HG03039 (cell line): Measurements from ENCODE around the gene TMOD1.
"Not testable (repeated sequence)": the region's sequence is repeated elsewhere in the genome, so short reads cannot be mapped to it uniquely, and the experiment has no call there.

Experiments
- ATAC-seq: cut with Tn5 transposase; IDR thresholded peaks from one replicate; pipeline ENCODE4 v1.9.1; 2021; ENCODE audit warnings: mild to moderate bottlenecking, moderate library complexity; ENCODE audit not compliant: unreplicated experiment

TMOD1 gene

DNA sequence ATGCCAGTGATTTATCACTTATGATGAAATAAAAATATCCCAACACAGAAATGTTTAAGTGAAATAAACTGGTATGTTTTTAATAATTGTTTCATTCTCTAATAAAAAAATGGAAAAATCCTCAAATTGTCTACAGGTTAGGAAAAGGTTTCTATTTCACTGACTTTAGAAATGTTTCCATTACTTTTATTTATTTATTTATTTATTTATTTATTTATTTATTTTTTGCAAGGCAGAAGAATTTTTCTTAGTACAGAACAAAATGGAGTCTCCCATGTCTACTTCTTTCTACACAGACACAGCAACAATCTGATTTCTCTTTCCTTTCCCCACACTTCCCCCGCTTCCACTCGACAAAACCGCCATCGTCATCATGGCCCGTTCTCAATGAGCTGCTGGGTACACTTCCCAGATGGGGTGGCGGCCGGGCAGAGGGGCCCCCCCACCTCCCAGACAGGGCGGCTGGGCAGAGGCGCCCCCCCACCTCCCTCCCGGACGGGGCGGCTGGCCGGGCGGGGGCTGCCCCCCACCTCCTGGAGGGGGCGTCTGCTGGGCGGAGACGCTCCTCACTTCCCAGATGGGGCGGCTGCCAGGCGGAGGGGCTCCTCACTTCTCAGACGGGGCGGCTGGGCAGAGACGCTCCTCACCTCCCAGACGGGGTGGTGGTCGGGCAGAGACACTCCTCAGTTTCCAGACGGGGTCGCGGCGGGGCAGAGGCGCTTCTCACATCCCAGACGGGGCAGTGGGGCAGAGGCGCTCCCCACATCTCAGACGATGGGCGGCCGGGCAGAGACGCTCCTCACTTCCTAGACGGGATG is 3.7 kb upstream of the TMOD1 start:
- not testable (repeated sequence) for ATAC-seq

DNA sequence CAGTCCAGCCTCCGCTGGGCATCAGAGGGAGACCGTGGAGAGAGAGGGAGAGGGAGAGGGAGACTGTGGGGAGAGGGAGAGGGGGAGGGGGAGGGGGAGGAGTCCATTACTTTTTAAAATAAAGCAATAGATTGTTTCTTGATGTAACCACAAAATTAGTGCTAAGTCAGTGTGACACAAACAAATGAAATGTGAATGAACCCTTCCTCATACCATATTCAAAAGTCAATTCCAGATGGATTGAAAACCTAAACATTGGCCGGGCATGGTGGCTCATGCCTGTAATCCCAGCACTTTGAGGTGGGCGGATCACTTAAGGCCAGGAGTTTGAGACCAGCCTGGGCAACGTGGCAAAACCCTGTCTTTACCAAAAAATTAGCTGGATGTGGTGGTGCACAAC is 2.6 kb upstream of the TMOD1 start:
- ATAC-seq = not testable (repeated sequence)

DNA sequence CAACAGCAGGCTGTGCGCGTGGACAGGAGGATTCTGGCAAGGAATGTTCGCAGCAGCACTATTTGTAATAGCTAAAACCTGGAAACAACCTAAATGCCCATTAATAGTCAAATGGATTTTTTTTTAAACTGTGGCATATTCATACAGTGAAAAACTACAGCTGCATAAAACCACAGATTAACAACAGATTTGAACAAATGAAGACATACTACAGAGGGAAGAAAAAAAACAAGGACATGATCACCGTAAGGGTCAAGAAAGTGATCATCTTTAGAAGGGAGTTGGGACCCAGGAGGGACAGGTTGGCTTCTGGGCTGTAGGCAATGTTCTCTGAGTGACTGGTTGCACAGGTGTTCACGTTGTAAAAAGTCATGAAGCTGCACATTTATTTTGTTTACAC is 1.2 kb upstream of the TMOD1 start:
- no peak for ATAC-seq

DNA sequence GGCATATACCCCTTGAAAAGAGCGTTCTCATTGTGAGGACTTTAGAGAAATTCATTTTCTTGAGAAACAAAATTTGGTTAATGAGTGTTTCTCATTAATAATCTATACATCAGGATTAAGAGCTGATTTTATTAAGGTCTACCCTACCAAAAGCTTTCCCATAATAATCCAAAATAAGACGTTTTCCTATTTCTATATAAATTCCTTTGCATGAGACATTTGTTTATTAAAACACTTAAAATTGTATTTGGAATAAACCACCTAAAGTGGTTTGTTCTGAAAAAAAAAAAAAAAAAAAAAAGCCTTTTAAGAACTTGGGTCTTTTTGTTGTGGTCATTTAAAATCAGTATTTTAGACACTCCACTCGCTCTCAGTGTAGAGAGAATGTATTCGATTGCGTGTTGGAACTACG is 695 bp upstream of the TMOD1 start:
- no peak for ATAC-seq

DNA sequence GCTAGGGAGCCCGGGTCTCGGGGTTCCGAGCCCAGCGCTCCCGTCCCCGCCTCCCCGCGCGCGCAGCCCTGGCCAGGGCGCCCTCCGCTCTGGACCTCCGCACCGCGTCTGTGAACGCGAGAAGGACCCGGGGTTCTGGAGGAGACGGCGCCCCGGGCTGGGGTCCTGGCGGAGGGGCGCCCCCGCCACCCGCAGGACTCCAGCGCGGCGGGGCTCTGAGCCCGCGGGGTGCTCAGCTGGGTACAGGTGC is 431 bp downstream of the TMOD1 start:
- ATAC-seq = peak; percentile 17

DNA sequence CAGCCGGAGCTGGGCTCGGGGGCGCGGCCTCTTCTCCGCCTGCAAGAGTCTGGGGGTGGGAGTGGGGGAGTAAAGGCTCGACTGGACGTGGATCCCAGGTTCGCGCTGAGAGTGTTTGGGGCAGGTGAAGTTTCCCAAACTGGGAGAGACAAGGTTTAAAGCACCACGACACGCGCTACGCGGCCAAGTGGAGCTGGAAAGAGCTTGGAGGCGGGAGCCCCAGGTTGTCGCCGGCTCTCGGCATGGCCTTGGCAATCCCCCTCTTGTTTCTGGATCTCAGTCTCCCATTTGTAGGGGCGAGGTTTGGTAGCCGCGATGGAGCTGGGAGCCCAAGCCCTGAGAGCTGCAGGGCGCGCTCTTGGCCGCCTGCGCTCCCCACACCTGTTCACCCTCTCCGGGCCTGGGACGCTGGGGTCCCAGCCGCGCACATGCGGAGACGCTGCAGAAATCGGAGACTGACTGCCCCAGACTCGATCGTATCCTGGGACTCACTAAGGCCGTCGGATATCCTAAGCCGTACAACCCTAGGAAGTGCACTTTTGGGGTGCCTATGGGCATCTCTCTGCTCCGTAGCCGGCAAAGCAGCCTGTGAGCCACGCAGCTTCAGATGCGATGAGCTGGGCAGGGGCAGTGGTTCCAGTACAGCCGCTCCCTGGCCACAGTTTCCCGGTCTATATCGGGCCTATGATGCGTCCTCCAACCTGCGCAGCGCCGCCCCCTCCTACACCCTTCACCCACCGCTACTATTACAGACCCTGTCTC is 937 bp downstream of the TMOD1 start:
- ATAC-seq = peak; percentile 11

DNA sequence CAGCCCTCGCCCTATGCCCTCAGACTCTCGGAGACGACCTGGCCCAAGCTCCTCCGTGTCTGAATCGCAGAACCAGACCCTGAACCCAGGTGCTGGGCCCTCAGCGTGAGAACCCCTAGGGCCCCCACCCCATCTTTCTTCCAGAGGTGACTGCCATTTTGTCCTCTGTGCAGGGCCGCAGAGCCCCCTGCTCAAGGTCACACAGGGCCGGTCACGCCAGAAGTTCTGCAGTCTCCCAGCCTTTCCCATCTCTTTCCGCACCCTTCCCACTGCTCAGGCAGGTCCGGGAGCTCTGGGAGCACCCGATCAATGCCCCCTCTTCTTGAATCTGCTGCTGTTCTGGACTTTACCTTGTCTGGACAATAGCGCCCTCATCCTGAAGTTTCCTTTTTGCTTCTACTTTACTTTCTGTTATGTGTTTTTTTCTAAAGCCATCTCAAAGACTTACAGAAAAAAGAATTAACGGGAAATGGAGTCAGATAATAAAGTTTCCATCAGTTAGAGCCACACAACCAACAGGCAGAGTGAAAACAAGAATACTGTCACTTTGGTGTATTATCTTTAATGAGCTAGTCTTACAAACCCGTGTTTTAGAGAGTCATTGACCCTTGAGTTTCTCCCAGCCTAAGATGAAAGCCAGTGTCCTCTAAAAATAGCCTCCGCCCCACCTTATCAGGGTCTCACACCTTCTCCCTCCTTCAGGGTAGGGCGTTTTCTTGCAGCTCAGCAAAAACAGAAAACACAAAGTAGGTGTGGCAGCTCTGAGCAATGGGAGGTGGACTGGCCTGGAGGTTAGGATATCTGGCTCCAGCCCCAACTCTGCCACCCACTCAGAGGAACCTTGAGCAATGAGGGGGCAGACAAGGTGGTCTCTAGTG is 1.8 kb downstream of the TMOD1 start:
- ATAC-seq = no peak

DNA sequence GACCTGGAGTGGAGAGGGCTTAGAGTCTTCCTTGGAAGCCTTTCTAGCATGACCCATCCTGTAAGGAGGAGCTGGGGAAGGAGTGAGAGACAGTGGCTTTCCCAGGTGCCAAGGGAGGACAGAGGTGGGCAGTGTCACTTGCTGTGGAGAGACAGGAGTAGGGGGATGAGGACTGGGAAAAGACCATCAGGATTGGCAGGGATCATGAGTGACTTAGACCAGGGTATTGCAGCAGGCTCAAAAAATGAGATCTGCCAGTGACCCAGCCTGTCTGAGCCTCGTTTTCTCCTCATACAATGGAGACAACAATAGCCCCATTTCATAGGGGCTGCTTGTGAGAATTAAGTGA is 2.4 kb downstream of the TMOD1 start:
- ATAC-seq = no peak

DNA sequence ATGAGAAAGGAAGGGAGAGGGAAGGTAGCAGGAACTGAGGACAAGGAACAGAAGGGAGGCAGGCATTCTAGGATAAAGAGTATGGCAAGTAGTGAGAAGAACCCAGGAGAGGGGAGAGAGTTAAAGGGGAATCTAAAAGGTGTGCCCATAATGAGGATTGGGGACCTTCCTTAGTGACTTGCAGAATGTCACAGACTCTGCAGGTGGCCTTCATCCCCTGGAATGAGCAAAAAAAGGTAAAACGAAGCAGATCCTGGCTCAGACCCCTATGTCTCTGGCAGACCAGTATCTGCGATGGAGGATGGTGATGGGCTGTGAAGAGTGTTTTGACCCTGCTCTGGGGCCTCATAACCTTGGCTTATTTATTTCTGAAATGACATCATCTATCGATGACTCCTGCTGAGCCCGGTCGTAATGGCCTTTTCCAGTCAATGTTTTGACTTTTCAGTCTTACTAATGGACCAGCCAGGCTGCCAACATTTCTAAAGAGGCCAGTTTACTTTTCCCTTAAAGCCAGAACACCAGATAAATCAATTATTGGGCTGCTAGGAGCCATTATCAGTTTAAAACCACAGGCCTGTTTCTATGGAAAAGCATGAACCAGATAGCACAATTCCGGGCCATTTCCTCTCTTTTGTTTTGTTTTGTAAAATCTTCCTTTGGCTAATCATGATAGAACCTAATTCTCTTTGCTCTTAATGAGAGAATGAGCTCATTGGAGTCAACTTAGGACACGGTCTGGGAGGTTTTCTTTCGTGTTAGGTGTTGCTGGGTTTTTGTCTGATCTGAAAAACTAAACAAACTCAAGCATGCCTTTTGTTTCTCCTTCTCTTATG is 3.1 kb downstream of the TMOD1 start:
- no peak for ATAC-seq

DNA sequence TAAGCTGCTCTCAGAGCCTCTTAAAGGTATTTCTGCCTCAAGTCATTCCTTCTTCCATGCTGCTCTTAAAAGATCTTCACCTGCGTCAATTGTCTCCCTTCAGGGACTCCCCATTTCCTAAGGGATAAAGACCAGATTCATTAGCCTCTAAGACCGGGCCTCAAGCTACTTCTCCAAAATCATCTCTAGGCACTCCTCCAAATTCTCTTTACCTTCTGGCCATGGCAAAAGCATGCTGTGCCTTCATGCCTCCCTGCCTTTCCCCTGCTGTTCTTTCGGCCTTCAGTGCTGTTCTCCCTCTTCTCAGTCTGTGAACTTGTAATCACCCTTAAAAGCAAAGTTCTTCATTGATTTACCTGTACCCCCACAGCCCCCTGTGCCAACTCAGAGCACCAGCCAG is 4.4 kb downstream of the TMOD1 start:
- no peak for ATAC-seq

DNA sequence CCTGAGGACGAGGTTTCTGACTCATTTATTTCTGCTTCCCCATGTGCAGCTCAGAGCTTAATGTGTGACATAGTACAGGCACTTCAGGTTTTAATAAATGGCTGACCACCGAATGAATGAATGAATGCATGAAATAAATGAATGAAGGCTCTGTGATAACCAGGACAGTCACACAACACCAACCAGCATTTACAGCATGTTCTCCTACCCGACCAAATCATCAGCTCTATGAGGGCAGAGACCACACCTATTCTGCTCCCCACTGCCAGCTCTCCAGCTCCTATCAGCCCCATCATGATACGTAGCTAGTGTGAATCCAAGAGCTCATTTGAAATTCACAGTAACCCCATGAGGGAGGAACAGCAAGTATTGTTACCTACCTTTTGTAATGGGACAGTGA is 4.8 kb downstream of the TMOD1 start:
- ATAC-seq = no peak

DNA sequence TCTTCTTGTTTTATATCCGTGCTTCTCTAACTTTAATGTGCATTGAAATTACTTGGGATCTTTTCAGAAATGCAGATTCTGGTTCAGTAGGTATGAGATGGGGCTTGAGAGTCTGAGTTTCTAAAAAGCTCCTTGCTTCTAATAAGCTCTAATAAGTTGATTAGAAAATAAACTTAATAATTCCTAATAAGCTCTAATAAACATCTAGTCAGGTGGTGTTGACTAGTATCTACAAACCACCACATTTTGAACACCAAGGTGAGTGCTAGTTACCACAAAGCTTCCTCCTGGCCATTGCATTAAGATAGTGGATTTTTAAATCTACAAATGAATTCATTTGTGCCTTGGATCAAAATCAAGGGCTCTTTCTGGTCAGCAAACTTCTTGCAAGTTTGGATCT is 5.3 kb downstream of the TMOD1 start:
- no peak for ATAC-seq

DNA sequence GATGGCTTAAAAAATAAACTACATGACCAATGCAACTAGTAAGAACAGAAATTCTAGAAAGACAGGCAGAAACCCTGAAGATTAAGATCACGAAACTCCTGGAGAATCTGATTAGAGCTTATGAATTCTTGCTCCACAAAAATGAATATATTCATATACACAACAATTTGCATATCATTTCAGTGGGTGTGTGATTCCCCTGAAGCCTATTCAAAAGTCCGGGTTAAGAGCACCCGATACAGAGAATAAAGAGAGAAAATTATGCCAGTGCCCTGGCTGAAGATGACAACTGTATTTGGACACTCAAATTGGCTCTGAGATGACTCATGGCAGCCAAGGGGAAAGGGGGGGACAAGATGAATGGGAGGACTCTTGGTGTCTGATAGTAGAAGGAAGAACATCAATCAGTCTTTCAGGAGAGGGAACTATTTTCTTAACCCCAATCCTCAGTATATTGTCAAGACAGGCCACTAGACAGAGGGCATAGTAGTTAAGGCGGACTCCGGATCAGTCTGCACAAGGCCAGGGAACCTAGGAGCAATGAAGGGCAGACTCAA is 6.0 kb downstream of the TMOD1 start:
- ATAC-seq = no peak

DNA sequence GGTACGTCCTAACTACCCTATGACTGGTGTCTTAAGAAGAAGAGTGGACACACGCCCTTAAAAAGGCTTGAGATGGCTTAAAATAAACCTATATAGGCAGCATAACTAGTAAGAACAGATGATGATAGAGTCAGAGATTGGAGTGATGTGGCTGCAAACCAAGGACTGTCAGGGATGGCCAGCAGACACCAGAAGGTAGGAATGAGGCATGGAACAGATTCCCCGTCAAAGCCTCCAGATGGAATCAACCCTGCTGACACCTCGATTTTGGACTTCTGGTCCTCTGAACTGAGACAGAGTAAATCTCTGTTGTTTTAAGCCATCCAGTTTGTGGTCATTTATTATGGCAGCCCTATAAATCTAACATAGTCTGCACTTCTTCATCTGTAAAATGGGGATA is 7.4 kb downstream of the TMOD1 start:
- ATAC-seq = no peak

DNA sequence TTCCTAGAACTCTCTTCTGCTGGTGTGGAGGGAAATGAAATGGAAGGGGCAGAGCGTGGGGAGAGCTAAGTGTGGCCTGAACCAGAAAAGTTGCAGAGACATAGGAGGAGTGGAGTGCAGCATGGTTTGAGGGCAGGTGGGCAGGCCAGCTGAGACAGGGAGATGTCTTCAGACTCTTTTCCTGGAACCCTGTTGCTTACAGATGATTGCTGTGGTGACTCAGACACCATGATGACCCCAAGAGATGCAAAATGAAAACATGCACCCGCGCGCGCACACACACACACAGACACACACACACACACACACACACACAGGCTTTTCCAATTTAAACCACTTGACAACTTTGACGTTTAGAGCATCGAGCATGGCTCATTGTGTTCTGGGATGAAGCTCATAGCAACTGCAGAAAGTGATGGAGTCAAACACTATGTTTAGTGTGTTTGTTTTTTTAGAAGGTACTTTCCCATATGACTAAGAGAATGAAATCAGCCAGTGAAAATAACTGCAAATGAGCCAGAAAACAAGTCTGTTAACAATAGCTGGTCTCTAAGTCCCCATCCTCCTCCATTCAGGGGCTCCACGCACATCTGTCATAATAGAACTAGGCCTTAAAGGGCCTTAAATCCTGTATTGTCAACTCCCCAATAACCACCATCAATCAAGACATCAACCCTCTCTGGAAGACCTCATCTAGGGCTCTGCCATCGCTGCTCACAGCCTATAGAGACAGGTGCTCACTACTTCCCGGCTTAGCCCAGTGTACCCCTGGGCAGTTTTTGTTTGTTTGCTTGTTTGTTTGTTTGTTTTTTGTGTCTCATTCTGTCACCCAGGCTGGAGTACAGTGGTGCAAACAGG is 9.6 kb downstream of the TMOD1 start:
- ATAC-seq = peak; percentile 58

DNA sequence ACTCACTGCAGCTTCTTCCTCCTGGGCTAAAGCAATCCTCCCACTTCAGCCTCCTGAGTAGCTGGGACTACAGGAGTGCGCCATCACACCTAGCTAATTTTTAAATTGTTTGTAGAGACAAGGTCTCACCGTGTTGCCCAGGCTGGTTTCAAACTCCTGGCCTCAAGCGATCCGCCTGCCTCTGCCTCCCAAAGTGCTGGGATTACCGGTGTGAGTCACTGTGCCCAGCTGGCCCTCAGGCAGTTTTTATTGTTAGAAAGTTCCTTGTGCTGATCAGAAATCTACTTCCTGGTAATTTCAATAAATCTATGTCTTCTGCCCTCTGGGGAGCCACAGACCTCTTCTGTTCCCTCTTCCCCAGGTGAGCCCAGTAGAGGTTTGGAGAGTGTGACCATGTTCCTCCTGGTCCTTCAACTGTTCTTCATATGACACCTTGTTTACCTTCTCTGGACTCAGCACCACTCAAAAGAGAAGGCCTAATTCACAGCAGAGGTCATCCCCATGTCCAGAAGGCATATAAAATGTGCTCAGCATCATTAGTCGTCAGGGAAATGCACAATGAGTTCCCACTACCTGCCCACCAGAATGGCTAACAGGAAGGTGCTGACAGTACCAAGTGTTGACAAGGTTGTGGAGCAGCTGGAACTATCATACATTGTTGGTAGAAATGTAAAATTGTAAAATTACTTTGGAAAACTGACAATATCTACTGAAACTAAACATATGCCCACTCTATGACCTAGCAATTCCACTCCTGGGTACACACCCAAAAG is 10.4 kb downstream of the TMOD1 start:
- no peak for ATAC-seq

DNA sequence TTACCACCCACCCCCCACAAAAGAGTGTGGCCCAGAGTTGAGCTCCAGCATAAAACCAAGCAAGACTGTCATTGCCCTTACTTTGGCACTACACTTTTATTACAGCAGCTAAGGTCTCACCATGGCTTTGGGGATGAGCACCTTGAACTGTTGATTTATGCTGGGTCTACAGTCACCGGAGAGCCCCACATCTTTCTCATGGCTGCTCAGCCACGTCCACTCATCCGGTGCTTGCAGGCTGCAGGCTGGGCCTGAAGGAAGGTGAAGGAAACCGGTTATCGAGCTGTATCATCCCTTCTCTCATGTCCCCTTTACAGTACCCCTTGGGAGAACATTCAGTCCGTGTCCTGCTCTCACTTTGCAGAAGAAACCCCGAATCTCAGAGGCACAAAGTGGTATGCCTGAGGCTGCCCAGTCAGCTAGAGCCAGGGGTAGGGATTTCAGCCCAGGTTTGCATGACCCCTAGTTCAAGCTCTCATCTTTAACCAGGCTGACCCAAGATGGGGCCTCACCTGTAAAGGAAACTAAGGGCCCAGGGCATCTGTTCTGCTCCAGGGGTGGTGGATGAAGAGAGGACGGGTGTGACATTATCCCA is 11.6 kb downstream of the TMOD1 start:
- no peak for ATAC-seq

DNA sequence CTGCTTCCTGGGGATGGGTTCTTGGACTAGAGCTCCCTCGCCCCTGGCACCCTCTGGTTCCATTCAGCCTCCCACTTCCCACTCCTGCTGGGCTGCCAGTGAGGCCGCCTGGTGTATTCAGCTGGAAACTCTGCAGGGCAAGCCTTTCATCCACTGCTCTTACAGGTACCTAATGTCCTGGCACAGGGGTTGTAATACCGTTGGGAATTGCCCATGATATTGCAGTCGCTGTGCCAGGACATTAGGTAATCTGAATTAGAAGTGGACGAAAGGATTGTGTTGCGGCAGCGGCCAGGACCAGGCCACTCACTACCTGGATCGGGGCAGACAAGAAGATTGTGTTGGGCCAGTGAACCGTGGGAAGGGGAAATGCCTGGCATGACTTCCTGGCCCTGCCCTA is 13.1 kb downstream of the TMOD1 start:
- ATAC-seq = no peak

DNA sequence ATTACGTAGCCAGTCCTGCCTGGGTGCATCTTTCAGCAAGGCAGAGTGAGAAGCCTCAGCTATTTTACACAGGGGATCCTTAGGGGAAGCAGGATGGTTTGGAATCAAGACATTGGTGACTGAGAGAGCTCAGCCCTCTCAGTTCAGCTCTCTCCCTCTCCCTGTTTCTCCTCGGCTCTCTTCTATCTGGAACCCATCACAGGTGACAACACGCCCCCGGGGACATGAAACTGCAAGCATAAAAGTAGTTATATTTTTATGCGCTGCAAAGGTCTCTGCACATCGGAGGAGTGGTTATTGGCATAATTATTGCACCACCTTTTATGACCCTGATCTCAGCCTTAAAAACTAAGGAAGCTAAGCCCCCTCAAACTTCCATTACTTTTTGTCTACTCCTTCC is 14.2 kb downstream of the TMOD1 start:
- ATAC-seq = no peak
